ENCODE measurements around the gene FUBP3. TPM values are rescaled to one million over a fixed set of nuclear protein-coding genes. Genes with fewer than 3 reads are reported as not detected.

The FUBP3 gene
- total RNA-seq, 4 donors from 2014 or later, result 20.7 to 41.1 (median 36.9) TPM

DNA sequence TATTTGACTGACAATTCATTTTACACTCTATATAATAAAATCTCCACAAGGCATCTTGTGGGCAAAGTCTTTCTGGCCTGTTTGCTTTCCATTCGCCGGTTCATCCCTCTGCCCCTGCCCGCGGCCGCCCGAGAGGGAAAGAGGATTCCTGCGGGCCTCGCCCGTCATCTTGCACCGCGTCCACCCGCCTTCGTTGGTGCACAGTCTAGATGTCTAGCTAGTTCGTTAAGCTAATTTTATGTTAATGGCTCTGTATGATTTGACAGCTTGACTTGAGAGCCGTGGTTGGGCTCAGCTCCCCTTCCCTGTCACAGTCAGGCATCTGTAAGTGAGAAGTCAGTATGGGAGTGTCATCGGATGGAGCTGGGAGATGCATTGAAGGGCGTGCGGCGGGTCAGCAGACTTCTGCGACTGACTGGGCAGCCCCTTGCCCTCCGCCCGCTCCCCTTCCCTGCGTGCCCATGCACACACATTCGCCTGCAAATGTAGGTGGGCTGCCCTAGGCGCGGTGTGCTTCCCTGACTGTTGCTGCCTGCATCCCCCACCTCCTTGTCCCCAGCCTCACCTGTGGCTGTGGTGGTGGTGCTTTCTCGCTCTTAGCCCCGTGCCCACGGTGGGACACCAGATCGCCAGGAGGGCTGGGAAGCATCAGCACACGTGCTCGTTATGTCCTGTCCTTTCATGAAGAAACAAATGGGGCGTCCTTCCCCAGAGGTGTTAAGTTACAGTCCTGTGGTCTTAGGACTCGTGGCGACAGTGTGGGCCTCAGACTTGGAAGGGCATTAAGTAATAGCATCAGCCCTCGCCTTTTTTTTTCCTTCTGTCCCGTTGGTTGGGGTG, 59.1 kb downstream of the FUBP3 start:
- Histone ChIP-seq H3K36me3 (peaks cover 0 to 13% (median 0%) of the 10 kb centered on the region in 4 donors), H3K4me1 (no peaks in the 10 kb centered on the region), H3K27me3 (no peaks in the 10 kb centered on the region), H3K9me3 (no peaks in the 10 kb centered on the region), H3K4me3 (no peak overlapping the region), H3K27ac (no peak overlapping the region)
- no peak for DNase-seq
- intact Hi-C loops (cut with DNase I; ENCODE audit: low total_unique reads) (no loop called here), in situ Hi-C loops (cut with MboI; ENCODE audit: low pct_ligation_motif_present in 1 of 4, low pct_unique_long_range_greater_than_20kb in 1 of 4, low sequenced_read_pairs in 3 of 4) (no loop called here)
- TF ChIP-seq, protein P1, sequence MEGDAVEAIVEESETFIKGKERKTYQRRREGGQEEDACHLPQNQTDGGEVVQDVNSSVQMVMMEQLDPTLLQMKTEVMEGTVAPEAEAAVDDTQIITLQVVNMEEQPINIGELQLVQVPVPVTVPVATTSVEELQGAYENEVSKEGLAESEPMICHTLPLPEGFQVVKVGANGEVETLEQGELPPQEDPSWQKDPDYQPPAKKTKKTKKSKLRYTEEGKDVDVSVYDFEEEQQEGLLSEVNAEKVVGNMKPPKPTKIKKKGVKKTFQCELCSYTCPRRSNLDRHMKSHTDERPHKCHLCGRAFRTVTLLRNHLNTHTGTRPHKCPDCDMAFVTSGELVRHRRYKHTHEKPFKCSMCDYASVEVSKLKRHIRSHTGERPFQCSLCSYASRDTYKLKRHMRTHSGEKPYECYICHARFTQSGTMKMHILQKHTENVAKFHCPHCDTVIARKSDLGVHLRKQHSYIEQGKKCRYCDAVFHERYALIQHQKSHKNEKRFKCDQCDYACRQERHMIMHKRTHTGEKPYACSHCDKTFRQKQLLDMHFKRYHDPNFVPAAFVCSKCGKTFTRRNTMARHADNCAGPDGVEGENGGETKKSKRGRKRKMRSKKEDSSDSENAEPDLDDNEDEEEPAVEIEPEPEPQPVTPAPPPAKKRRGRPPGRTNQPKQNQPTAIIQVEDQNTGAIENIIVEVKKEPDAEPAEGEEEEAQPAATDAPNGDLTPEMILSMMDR (IDR thresholded peaks at IDR 0.05), result no peak
- 61 to 80% methylated on average over 18 to 37 of the region's 37 CpGs for WGBS, 2 donors (ENCODE audit: low coverage in 1 of 2)

DNA sequence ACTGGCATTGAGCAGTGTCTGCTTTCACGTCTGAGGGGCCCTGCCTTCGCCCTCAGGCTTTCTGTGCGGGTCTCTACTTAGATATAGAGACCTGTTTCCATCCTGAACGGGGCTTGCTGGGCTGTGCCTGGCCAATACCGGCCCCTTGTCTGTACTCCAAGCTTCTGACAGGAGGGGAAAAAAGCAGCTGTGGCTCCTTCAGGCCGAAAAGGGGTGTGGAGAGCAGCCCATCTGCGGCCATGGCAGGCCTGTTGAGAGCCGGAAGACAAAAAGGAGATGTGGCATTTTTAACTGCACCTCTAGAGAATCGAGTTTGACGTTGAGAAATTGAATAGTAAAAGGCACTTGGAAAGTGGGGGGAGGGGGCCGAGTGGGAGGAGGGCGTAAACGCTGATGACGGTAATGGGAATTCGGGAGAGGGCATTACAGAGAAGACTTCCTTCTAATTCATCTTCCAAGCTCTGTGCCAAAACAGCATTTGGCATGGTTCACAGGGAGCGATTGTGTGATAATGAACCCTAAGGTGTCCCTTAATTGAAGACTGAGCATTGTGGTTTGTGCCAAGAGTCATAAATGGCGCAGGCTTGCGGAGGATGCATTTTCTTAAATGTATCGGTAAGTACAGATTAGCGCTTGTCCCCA, 59.9 kb downstream of the FUBP3 start:
- no peaks in the 10 kb centered on the region for H3K27me3 ChIP-seq
- H3K9me3 ChIP-seq, result no peaks in the 10 kb centered on the region
- no peaks in the 10 kb centered on the region for H3K4me1 ChIP-seq
- no peak overlapping the region for H3K27ac ChIP-seq
- no peak overlapping the region for H3K4me3 ChIP-seq
- no peak for DNase-seq
- 77 to 92% methylated on average over 5 to 20 of the region's 20 CpGs for WGBS, 2 donors (ENCODE audit: low coverage in 1 of 2)
- peaks cover 0 to 11% (median 0%) of the 10 kb centered on the region in 4 donors for H3K36me3 ChIP-seq
- in situ Hi-C loops (cut with MboI; ENCODE audit: low pct_ligation_motif_present in 1 of 4, low pct_unique_long_range_greater_than_20kb in 1 of 4, low sequenced_read_pairs in 3 of 4), result no loop called here
- TF ChIP-seq EP300 (IDR thresholded peaks at IDR 0.05; ENCODE audit: low read depth), result no peak
- no peak for TF ChIP-seq POLR2A (IDR thresholded peaks at IDR 0.05)
- TF ChIP-seq, protein P1 (IDR thresholded peaks at IDR 0.05), result no peak
- no peak for TF ChIP-seq POLR2AphosphoS5 (IDR thresholded peaks at IDR 0.05)
- intact Hi-C loops (cut with DNase I; ENCODE audit: low total_unique reads), result no loop called here

DNA sequence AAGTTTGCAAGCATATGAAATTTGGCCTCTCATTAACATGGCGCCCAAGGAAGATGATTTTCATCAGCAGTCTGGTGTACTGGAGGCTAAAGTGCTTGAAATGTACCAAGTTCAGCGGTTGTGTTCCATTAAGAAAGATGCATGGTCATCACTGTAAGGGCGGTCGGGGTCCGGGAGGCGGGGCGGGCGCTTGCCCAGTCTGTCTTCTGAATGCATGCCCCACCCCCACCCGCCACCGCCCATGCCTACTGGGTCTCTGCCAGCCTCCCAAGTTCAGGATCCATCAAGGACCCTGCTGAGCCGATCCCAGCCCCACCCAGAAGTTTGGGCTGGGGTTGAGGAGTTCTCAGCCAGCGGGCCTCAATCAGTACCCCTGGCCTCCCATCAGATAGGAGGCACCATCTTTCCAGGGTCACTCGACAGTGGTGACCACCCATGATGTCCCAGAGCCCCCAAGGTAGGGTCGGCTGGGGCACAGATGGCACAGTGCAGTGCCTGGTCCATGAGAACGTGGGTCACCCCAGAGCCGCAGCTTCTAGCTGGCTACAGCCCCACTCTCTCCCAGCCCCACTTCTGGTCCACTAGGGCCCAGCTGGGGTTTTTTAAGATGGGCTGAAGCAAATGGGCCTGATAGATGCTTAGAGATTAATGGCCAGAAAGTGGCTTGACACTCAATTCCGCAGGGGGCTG, 60.6 kb downstream of the FUBP3 start:
- in situ Hi-C loops (cut with MboI; ENCODE audit: low pct_ligation_motif_present in 1 of 4, low pct_unique_long_range_greater_than_20kb in 1 of 4, low sequenced_read_pairs in 3 of 4) (no loop called here), intact Hi-C loops (cut with DNase I; ENCODE audit: low total_unique reads) (no loop called here)
- DNase-seq, result no peak
- H3K27me3 ChIP-seq, result no peaks in the 10 kb centered on the region
- TF ChIP-seq POLR2A (IDR thresholded peaks at IDR 0.05) (no peak), POLR2AphosphoS5 (IDR thresholded peaks at IDR 0.05) (no peak), EP300 (IDR thresholded peaks at IDR 0.05; ENCODE audit: low read depth) (no peak)
- TF ChIP-seq, protein P1 (IDR thresholded peaks at IDR 0.05), result no peak
- 94% methylated on average over 17 of the region's 17 CpGs; no CpG with 5 or more reads in 1 of the 2 donors for WGBS, 2 donors (ENCODE audit: low coverage in 1 of 2)
- peaks cover 0 to 11% (median 0%) of the 10 kb centered on the region in 4 donors for H3K36me3 ChIP-seq
- no peaks in the 10 kb centered on the region for H3K4me1 ChIP-seq
- H3K9me3 ChIP-seq, result no peaks in the 10 kb centered on the region
- no peak overlapping the region for H3K27ac ChIP-seq
- H3K4me3 ChIP-seq, result no peak overlapping the region

DNA sequence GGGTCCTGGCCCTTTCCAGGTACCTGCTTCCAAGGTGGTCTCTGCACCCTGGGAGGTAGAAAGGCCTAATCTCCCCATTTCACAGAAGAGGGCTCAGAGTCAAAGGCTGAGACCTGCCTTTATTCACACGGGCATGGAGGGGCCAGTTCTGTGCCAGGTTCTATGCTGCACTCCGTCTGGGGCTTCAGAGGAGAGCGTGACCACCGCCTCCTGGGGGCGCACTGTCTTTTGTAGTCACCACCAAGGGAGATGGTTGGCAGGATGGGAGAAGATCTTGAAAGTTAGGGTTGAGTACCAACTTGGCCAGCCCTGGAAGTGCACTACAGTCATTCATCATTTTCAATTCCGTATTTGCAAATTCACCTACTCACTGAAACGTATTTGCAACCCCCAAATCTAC, 61.3 kb downstream of the FUBP3 start:
- in situ Hi-C loops (cut with MboI; ENCODE audit: low pct_ligation_motif_present in 1 of 4, low pct_unique_long_range_greater_than_20kb in 1 of 4, low sequenced_read_pairs in 3 of 4) (no loop called here), intact Hi-C loops (cut with DNase I; ENCODE audit: low total_unique reads) (no loop called here)
- Histone ChIP-seq H3K4me3 (no peak overlapping the region), H3K27ac (no peak overlapping the region), H3K9me3 (no peaks in the 10 kb centered on the region), H3K4me1 (no peaks in the 10 kb centered on the region), H3K27me3 (no peaks in the 10 kb centered on the region), H3K36me3 (peaks cover 0 to 11% (median 0%) of the 10 kb centered on the region in 4 donors)
- no peak for TF ChIP-seq EP300 (IDR thresholded peaks at IDR 0.05; ENCODE audit: low read depth)
- DNase-seq, result no peak
- WGBS, 2 donors (ENCODE audit: low coverage in 1 of 2), result 50 to 78% methylated on average over 2 to 7 of the region's 7 CpGs
